GM12873 (cell line): ENCODE measurements around the gene AGBL1.

Source experiments
- TF ChIP-seq, protein P1 (sequence below): IDR thresholded peaks from 2 replicates; pipeline ENCODE4 v1.5.1; 2012; ENCODE audit warnings: low read depth, mild to moderate bottlenecking, moderate library complexity, low read length, control low read depth; ENCODE audit not compliant: insufficient read depth; ENCODE audit errors: missing control alignments

Gene AGBL1

DNA sequence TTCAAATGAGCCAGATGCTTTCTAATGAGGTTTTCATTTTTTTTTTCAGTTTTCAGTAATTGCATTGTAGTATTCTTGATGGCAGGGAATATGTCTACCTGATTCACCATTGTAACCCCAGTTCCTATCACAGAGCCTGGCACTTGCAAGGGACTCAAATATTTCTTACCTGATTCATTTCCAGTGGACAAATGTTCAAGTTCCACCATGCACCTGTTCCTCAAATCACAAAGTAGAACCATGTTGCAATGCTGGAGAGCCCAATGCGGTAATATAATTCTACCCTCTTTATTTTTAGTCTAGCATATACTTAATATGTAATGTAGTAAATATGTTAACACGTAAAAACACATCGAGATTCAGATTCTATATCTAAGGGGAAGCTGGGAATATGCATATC, 722.6 kb downstream of the AGBL1 start:
- TF ChIP-seq, protein P1, sequence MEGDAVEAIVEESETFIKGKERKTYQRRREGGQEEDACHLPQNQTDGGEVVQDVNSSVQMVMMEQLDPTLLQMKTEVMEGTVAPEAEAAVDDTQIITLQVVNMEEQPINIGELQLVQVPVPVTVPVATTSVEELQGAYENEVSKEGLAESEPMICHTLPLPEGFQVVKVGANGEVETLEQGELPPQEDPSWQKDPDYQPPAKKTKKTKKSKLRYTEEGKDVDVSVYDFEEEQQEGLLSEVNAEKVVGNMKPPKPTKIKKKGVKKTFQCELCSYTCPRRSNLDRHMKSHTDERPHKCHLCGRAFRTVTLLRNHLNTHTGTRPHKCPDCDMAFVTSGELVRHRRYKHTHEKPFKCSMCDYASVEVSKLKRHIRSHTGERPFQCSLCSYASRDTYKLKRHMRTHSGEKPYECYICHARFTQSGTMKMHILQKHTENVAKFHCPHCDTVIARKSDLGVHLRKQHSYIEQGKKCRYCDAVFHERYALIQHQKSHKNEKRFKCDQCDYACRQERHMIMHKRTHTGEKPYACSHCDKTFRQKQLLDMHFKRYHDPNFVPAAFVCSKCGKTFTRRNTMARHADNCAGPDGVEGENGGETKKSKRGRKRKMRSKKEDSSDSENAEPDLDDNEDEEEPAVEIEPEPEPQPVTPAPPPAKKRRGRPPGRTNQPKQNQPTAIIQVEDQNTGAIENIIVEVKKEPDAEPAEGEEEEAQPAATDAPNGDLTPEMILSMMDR = no peak

DNA sequence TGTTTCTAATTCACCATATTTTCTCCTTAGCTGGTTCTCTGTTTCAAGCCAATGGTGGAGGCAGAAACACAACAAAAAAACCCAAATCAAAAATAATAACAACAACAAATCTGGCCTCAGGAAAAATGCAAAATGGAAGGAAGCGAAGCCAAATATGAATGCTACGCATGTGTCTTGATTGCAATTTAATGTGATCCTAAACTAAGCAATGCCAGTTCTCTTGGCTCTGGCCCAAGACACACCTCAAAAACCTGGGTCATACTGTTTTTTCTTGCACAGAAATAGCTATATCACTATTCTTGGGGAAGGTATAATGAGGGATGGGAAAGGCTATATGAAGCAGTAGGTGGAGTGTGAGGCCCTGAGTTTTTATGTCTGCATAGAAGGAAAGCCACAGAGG, 724.7 kb downstream of the AGBL1 start:
- TF ChIP-seq, protein P1 = no peak

DNA sequence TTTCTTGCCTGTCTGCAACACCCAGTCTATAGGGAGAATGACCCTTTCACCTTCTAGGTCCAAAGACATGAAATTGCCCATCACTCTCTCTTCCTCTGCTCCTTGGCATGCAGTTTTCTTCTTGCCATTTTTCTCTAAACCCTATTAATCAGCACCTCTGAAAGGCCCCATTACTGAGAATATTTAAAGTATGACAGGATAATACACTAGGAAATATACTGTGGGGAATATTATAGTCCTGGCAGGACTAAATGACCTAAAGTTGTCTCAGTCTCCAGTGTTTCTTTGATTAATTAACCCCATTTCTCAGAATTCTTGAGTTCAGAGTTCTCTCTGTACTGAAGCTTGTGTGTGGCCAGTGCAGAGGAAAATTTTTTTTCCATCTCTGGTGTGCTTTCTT, 730.7 kb downstream of the AGBL1 start:
- TF ChIP-seq, protein P1 = no peak

DNA sequence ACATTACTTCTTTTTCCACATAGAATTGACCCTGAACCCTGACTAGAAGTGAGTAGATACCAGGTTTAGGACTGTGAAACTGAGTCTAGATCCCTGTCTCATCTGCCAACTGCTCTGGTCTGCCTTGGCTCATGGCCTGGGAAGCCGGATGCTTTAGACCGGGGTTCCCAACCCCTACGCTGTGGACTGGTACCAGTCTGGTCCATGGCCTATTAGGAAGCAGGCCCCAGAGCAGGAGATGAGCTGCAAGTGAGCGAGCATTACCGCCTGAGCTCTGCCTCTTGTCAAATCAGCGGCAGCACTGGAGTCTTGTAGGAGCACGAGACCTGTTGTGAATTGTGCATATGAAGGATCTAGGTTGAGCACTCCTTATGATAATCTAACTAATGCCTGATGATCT, 734.2 kb downstream of the AGBL1 start:
- TF ChIP-seq, protein P1 = no peak

DNA sequence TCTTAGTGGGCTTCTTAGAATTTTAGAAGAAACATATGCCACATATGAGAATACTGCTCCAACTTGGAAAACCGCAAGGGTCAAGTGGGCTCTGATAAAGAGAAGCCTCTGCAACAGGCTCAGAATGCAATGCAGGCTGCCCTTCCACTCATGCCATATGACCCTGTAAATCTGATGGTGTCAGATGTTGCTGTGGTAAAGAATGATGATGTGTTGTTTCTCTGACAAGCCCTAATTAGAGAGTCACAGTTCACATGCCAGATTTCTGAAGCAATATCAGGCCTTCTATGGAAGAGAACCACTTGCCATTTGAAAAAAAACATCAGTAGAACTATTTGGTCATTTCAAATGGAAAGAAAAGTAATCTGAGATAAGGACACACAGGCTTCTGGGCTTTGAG, 749.6 kb downstream of the AGBL1 start:
- TF ChIP-seq, protein P1 = no peak

DNA sequence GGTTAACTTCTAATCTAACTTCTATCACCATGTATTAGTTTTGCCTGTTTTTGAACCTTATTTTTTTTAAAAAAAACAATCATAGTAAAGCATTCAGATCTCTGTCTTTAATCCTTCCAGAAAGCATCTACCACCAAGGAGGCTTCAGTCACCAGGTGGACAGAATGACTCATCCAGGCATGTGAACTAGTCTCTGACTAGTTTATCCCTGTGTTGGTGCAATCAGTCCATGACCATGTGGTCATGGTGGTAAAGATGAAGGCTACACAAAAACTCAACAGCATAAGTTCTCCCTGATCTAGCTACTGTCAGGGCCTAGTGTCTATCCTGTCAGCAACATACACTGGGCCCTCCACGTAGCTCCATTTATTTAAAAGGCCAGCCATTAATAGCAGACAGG, 750.6 kb downstream of the AGBL1 start:
- TF ChIP-seq, protein P1 = no peak

DNA sequence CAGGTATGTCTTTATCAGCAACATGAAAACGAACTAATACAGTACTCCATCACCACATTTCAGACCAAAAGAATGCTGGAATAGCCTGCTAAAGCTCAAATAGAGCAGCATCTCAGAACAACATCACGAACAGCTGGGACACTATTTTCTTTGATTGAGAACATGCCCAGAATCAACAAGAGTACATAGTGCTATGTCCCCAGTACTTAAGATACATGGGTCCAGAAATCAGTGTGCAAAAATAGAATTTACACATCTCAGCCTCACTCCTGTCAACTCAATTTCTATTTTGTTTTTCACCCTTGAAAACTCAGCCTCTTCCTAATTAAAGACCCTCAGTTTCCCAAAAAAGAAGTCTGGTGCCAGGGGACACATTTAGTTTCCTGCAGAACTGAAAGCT, 753.9 kb downstream of the AGBL1 start:
- TF ChIP-seq, protein P1 = no peak
